Activated T-helper 1 cell treated with anti-CD3 and anti-CD28 coated beads, Interleukin-12 subunit alpha, Interleukin-12 subunit beta, Interleukin-2, Interleukin-4 antibody, amounts not matched to agents 30 ng/mL and 10 ng/mL and 1 ng/mL, durations not matched to agents 14 hours and 24 hours and 36 hours (primary cell): ENCODE measurements around the gene B3GALT6. TPM values are rescaled to one million over a fixed set of nuclear protein-coding genes. Genes with fewer than 3 reads are reported as not detected.

ENCODE experiments used
- DNase-seq: peaks from one replicate; pipeline ENCODE4 v3.0.0; 2021; ENCODE audit warnings: low spot score
- H3K27ac Mint-ChIP-seq: one replicate; pipeline ENCODE4 v1.8.0; 2021; ENCODE audit warnings: mild to moderate bottlenecking, mixed read lengths
- H3K27me3 Mint-ChIP-seq: one replicate; pipeline ENCODE4 v1.8.0; 2022; ENCODE audit warnings: mild to moderate bottlenecking, moderate library complexity, mixed read lengths; ENCODE audit not compliant: insufficient read depth
- H3K36me3 Mint-ChIP-seq: one replicate; pipeline ENCODE4 v1.8.0; 2021; ENCODE audit warnings: low read depth, mixed read lengths
- H3K4me1 Mint-ChIP-seq: one replicate; pipeline ENCODE4 v1.8.0; 2021; ENCODE audit warnings: low read depth, mixed read lengths
- H3K4me3 Mint-ChIP-seq: one replicate; pipeline ENCODE4 v1.8.0; 2021; ENCODE audit warnings: mild to moderate bottlenecking, moderate library complexity, mixed read lengths
- H3K9me3 Mint-ChIP-seq: one replicate; pipeline ENCODE4 v1.8.0; 2021; ENCODE audit warnings: mixed read lengths
- intact Hi-C: fragments of 100-400 bp; cut with micrococcal nuclease; formaldehyde crosslinking; loops from one replicate; pipeline ENCODE4 v1.15.1; 2024
- total RNA-seq: library from RNA; stranded (reverse); gene quantifications from 2 replicates; pipeline ENCODE4 v1.2.3, GENCODE V29; 2022

The B3GALT6 gene
- total RNA-seq, 1 donor from 2014 or later: 45.9 TPM

DNA sequence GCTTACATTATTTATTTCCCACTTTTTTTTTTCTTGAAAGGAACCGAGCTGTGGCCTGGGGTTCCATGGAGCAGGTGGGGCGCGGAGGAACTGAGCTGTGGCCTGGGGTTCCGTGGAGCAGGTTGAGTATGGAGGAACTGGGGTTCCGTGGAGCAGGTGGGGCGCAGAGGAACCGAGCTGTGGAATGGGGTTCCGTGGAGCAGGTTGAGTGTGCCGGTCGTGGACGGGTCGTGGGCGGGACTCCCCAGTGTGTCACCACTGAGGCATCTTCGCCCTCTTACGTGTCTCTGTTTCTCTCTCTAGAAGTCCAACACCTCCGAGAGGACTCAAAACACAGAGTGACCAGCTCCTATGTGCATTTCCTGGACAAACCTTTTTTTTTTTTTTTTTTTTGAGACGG lies 47.0 kb downstream of the B3GALT6 start:
- H3K9me3 Mint-ChIP-seq: no peaks in the 10 kb centered on the region
- H3K27me3 Mint-ChIP-seq: no peaks in the 10 kb centered on the region
- no peaks in the 10 kb centered on the region for H3K36me3 Mint-ChIP-seq
- H3K27ac Mint-ChIP-seq: no peak overlapping the region
- H3K4me3 Mint-ChIP-seq: no peak overlapping the region
- no peak for DNase-seq
- intact Hi-C loops: no loop called here
- peaks cover 6% of the 10 kb centered on the region for H3K4me1 Mint-ChIP-seq

DNA sequence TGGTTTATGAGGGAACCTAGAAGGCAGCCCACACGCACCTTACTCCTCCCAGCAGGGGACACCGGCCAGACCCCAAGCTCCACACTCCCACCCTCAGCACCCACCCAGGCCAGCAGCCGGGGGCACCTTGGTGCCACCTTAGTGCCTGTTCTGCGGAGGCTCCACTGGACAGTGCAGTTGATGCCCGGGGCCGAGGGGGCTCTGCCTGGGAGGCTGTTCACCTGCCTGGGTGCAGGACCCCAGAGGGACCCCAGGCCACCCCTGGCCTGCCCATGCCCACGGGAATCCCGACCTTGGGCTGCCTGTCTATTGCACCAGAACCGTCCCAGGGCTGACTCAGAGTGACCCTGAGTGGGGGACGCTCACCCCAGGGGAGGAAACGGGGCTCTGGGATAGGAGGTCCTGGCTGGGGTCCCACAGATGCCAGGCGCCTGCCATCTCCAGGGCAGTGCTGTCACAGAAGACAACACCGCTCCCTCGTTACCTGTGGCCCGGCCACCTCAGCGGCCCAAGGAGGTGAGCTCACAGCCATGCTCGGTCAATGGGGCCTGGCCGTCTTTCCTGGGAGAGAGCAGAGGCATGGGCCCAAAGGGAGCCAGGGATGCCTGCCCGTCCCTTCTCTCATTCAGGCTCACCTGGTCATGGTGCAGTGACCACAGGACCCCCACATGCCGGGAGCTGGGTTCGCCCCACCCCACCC lies 48.9 kb downstream of the B3GALT6 start:
- Mint-ChIP-seq H3K9me3 (no peaks in the 10 kb centered on the region), H3K27me3 (no peaks in the 10 kb centered on the region), H3K27ac (no peak overlapping the region), H3K4me3 (no peak overlapping the region), H3K4me1 (peaks cover under 1% of the 10 kb centered on the region), H3K36me3 (no peaks in the 10 kb centered on the region)
- intact Hi-C loops: no loop called here
- DNase-seq: no peak

DNA sequence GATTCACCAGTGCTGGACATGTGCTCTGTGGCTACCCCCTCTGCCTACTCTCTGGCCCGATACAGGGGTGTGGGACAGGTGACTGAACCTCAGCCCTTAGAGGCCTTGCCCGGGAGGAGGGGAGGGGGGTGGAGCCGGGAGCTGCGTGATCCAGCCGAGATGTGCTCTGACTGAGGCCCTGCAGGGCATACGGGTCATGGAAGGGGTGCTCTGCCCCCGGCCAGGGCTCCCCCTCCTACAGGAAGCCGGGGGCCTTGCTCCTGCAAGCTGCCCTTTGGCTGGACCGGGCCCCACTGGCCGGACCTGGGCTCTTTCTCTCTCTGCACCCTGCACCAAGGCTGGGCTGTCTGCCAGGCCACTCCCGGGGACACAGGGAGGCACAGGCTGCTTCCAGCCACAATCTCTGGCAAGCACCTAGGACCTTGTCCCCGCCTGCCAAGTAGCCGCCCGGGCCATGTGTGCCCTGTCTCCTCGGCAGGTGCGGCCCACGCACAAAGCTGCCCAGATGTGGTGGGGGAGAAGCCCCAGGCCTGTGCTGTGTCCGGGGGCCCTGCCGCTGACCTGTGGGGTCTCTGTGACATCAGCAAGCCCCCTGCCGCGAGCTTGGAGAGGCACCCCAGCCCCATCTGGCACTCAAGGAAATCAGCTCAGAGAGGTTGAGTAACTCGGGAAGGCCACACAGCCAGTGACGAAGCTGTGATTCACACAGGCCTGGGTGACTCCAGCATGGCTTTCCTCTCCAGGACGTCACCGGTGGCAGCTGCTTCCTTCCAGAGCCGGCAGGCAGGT lies 49.7 kb downstream of the B3GALT6 start:
- intact Hi-C loops: no loop called here
- Mint-ChIP-seq H3K27ac (no peak overlapping the region), H3K27me3 (no peaks in the 10 kb centered on the region), H3K4me3 (no peak overlapping the region), H3K9me3 (no peaks in the 10 kb centered on the region), H3K4me1 (no peaks in the 10 kb centered on the region), H3K36me3 (no peaks in the 10 kb centered on the region)
- DNase-seq: no peak

DNA sequence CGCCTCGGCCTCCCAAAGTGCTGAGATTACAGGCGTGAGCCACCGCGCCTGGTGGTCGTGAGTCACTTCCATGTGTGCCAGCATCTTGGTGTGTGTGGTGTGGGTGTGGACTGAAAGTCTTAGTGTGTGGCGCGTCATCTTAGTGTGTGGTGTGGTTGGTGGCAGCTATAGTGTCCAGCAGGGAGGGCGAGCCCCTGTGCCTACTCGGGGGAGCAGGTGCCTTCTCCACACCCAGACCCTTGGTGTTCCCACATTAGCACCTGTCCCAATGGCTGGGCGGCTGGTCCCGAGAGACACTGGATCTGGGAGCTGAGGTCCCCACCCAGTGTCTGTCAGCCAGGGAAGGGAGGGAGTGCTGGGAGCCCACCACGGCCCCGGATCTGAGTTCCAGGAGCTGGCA lies 51.0 kb downstream of the B3GALT6 start:
- Mint-ChIP-seq H3K27me3 (no peaks in the 10 kb centered on the region), H3K9me3 (no peaks in the 10 kb centered on the region), H3K27ac (no peak overlapping the region), H3K4me1 (no peaks in the 10 kb centered on the region), H3K36me3 (no peaks in the 10 kb centered on the region), H3K4me3 (no peak overlapping the region)
- no peak for DNase-seq
- intact Hi-C loops: no loop called here

GRCh38 chr1:1283821-1284220 lies 51.8 kb downstream of the B3GALT6 start:
- Mint-ChIP-seq H3K27me3 (no peaks in the 10 kb centered on the region), H3K36me3 (no peaks in the 10 kb centered on the region), H3K4me3 (no peak overlapping the region), H3K27ac (no peak overlapping the region), H3K4me1 (no peaks in the 10 kb centered on the region), H3K9me3 (no peaks in the 10 kb centered on the region)
- no peak for DNase-seq
- intact Hi-C loops: no loop called here

Other genes with a start within 250 kb of the B3GALT6 start
- gene HES4, start 232.1 kb upstream of the B3GALT6 start, total RNA-seq: 1.8 and 2.9 TPM in 2 replicates
- gene ISG15, start 218.7 kb upstream of the B3GALT6 start, total RNA-seq: 52.9 and 53.7 TPM in 2 replicates
- gene AGRN, start 212.1 kb upstream of the B3GALT6 start, total RNA-seq: 25.8 and 30.3 TPM in 2 replicates
- gene RNF223, start 157.9 kb upstream of the B3GALT6 start, total RNA-seq: 0.10 TPM in 1 of 2 replicates, not detected in the other
- gene C1orf159, start 116.1 kb upstream of the B3GALT6 start, total RNA-seq: 30.0 and 30.3 TPM in 2 replicates
- 0.10 and 0.15 TPM in 2 replicates for gene TTLL10, start 58.4 kb upstream of the B3GALT6 start, total RNA-seq
- 350 and 356 TPM in 2 replicates for gene TNFRSF18, start 25.6 kb upstream of the B3GALT6 start, total RNA-seq
- gene TNFRSF4, start 18.1 kb upstream of the B3GALT6 start, total RNA-seq: 788 and 811 TPM in 2 replicates
- 202 TPM in 2 replicates for gene SDF4, start 236 bp upstream of the B3GALT6 start, total RNA-seq
- 2.2 and 4.1 TPM in 2 replicates for gene C1QTNF12, start 14.5 kb downstream of the B3GALT6 start, total RNA-seq
- gene UBE2J2, start 41.6 kb downstream of the B3GALT6 start, total RNA-seq: 95.6 and 99.5 TPM in 2 replicates
- gene SCNN1D, start 48.2 kb downstream of the B3GALT6 start, total RNA-seq: 2.5 TPM in 2 replicates
- gene ACAP3, start 75.7 kb downstream of the B3GALT6 start, total RNA-seq: 47.7 and 55.1 TPM in 2 replicates
- gene PUSL1, start 76.4 kb downstream of the B3GALT6 start, total RNA-seq: 34.6 and 36.8 TPM in 2 replicates
- 144 and 147 TPM in 2 replicates for gene INTS11, start 92.4 kb downstream of the B3GALT6 start, total RNA-seq
- 13.6 and 14.6 TPM in 2 replicates for gene CPTP, start 92.6 kb downstream of the B3GALT6 start, total RNA-seq
- gene TAS1R3, start 99.0 kb downstream of the B3GALT6 start, total RNA-seq: 0.22 and 0.34 TPM in 2 replicates
- gene DVL1, start 117.2 kb downstream of the B3GALT6 start, total RNA-seq: 66.5 and 72.2 TPM in 2 replicates
- gene MXRA8, start 126.3 kb downstream of the B3GALT6 start, total RNA-seq: 0.18 and 0.20 TPM in 2 replicates
- 147 and 148 TPM in 2 replicates for gene AURKAIP1, start 143.0 kb downstream of the B3GALT6 start, total RNA-seq
- 138 and 139 TPM in 2 replicates for gene CCNL2, start 167.1 kb downstream of the B3GALT6 start, total RNA-seq
- gene MRPL20, start 175.1 kb downstream of the B3GALT6 start, total RNA-seq: 184 and 205 TPM in 2 replicates
- gene ANKRD65, start 189.0 kb downstream of the B3GALT6 start, total RNA-seq: 0.10 TPM in 1 of 2 replicates, not detected in the other
- gene VWA1, start 203.5 kb downstream of the B3GALT6 start, total RNA-seq: 5.5 and 5.8 TPM in 2 replicates
- 0.57 and 1.0 TPM in 2 replicates for gene ATAD3C, start 217.5 kb downstream of the B3GALT6 start, total RNA-seq
- gene ATAD3B, start 239.5 kb downstream of the B3GALT6 start, total RNA-seq: 106 and 113 TPM in 2 replicates